Mucosa of stomach (tissue), 1 donor: ENCODE data around the gene FBXO33.

Source experiments
- H3K27me3 ChIP-seq: one replicate; pipeline ENCODE4 v1.7.0; 2013; ENCODE audit warnings: mild to moderate bottlenecking, low read length; ENCODE audit not compliant: control insufficient read depth, insufficient read depth
- H3K36me3 ChIP-seq: one replicate; pipeline ENCODE4 v1.7.0; 2013; ENCODE audit warnings: low read length; ENCODE audit not compliant: control insufficient read depth, insufficient read depth
- H3K4me1 ChIP-seq: one replicate; pipeline ENCODE4 v1.7.0; 2013; ENCODE audit warnings: mild to moderate bottlenecking, low read length; ENCODE audit not compliant: control insufficient read depth, insufficient read depth
- H3K4me3 ChIP-seq: one replicate; pipeline ENCODE4 v1.7.0; 2013; ENCODE audit warnings: low read length
- H3K9ac ChIP-seq: one replicate; pipeline ENCODE4 v1.7.0; 2013; ENCODE audit warnings: mild to moderate bottlenecking, low read length, moderate library complexity
- H3K9me3 ChIP-seq: one replicate; pipeline ENCODE4 v1.7.0; 2013; ENCODE audit warnings: mild to moderate bottlenecking, low read length, moderate library complexity; ENCODE audit not compliant: control insufficient read depth
- donor health status: Pancreatic carcinoma.

FBXO33 gene

GRCh38 chr14:39383026-39383660, 49.1 kb downstream of the FBXO33 start:
- no peaks in the 10 kb centered on the region for H3K36me3 ChIP-seq
- no peaks in the 10 kb centered on the region for H3K4me1 ChIP-seq
- H3K27me3 ChIP-seq = no peaks in the 10 kb centered on the region
- no peaks in the 10 kb centered on the region for H3K9me3 ChIP-seq
- no peak overlapping the region for H3K4me3 ChIP-seq
- no peak overlapping the region for H3K9ac ChIP-seq

- Histone ChIP-seq H3K9me3 (no peaks in the 10 kb centered on the region), H3K9ac (no peak overlapping the region), H3K4me1 (no peaks in the 10 kb centered on the region), H3K27me3 (no peaks in the 10 kb centered on the region), H3K36me3 (no peaks in the 10 kb centered on the region), H3K4me3 (no peak overlapping the region)
Measured at GRCh38 chr14:39382463-39382862, 49.8 kb downstream of the FBXO33 start.

GRCh38 chr14:39381366-39381765, 50.9 kb downstream of the FBXO33 start:
- H3K27me3 ChIP-seq = no peaks in the 10 kb centered on the region
- no peaks in the 10 kb centered on the region for H3K9me3 ChIP-seq
- H3K36me3 ChIP-seq = no peaks in the 10 kb centered on the region
- H3K4me3 ChIP-seq = no peak overlapping the region
- H3K9ac ChIP-seq = no peak overlapping the region
- H3K4me1 ChIP-seq = peaks cover 9% of the 10 kb centered on the region

GRCh38 chr14:39376667-39377403, 55.4 kb downstream of the FBXO33 start:
- peaks cover 9% of the 10 kb centered on the region for H3K4me1 ChIP-seq
- H3K36me3 ChIP-seq = no peaks in the 10 kb centered on the region
- no peak overlapping the region for H3K4me3 ChIP-seq

GRCh38 chr14:39374851-39375250, 57.4 kb downstream of the FBXO33 start:
- H3K27me3 ChIP-seq = no peaks in the 10 kb centered on the region
- no peaks in the 10 kb centered on the region for H3K9me3 ChIP-seq
- no peak overlapping the region for H3K9ac ChIP-seq
- H3K4me3 ChIP-seq = no peak overlapping the region
- H3K36me3 ChIP-seq = no peaks in the 10 kb centered on the region
- peaks cover 9% of the 10 kb centered on the region for H3K4me1 ChIP-seq

More at GRCh38 chr14:39376667-39377403, 55.4 kb downstream of the FBXO33 start:
- H3K9ac ChIP-seq = no peak overlapping the region
- H3K9me3 ChIP-seq = no peaks in the 10 kb centered on the region
- no peaks in the 10 kb centered on the region for H3K27me3 ChIP-seq

GRCh38 chr14:39372656-39373055, 59.6 kb downstream of the FBXO33 start:
- H3K4me1 ChIP-seq = peaks cover 9% of the 10 kb centered on the region
- no peaks in the 10 kb centered on the region for H3K36me3 ChIP-seq
- H3K9me3 ChIP-seq = no peaks in the 10 kb centered on the region
- no peak overlapping the region for H3K4me3 ChIP-seq
- no peak overlapping the region for H3K9ac ChIP-seq
- H3K27me3 ChIP-seq = no peaks in the 10 kb centered on the region

GRCh38 chr14:39370415-39370814, 61.8 kb downstream of the FBXO33 start:
- Histone ChIP-seq H3K9me3 (no peaks in the 10 kb centered on the region), H3K4me3 (no peak overlapping the region), H3K27me3 (no peaks in the 10 kb centered on the region), H3K36me3 (no peaks in the 10 kb centered on the region), H3K9ac (no peak overlapping the region), H3K4me1 (no peaks in the 10 kb centered on the region)

- Histone ChIP-seq H3K36me3 (no peaks in the 10 kb centered on the region), H3K4me1 (no peaks in the 10 kb centered on the region), H3K27me3 (no peaks in the 10 kb centered on the region), H3K9me3 (no peaks in the 10 kb centered on the region), H3K4me3 (no peak overlapping the region), H3K9ac (no peak overlapping the region)
Measured at GRCh38 chr14:39369029-39369428, 63.2 kb downstream of the FBXO33 start.

- Histone ChIP-seq H3K36me3 (no peaks in the 10 kb centered on the region), H3K9me3 (no peaks in the 10 kb centered on the region), H3K4me1 (no peaks in the 10 kb centered on the region), H3K27me3 (no peaks in the 10 kb centered on the region), H3K9ac (no peak overlapping the region), H3K4me3 (no peak overlapping the region)
Measured at GRCh38 chr14:39368261-39368959, 63.8 kb downstream of the FBXO33 start.

- Histone ChIP-seq H3K9me3 (no peaks in the 10 kb centered on the region), H3K36me3 (no peaks in the 10 kb centered on the region), H3K9ac (no peak overlapping the region), H3K4me3 (no peak overlapping the region), H3K27me3 (no peaks in the 10 kb centered on the region), H3K4me1 (no peaks in the 10 kb centered on the region)
Measured at GRCh38 chr14:39367387-39367751, 64.9 kb downstream of the FBXO33 start.

- Histone ChIP-seq H3K36me3 (no peaks in the 10 kb centered on the region), H3K27me3 (no peaks in the 10 kb centered on the region), H3K9me3 (no peaks in the 10 kb centered on the region), H3K4me1 (no peaks in the 10 kb centered on the region), H3K4me3 (no peak overlapping the region), H3K9ac (no peak overlapping the region)
Measured at GRCh38 chr14:39366460-39367386, 65.5 kb downstream of the FBXO33 start.
